ENCODE results near the gene SH3YL1. TPM values are rescaled to one million over a fixed set of nuclear protein-coding genes. Genes with fewer than 3 reads are reported as not detected.

Gene SH3YL1
- total and polyA plus RNA-seq, 4 donors, result 6.4 to 19.2 (median 13.9) TPM

Other genes starting within 250 kb of the SH3YL1 start
- 10 to 100 TPM in 1 of 2 donors, 1 to 10 TPM in 1; 5.0 to 18.2 TPM for gene FAM110C, start 217.5 kb downstream of the SH3YL1 start, total RNA-seq
- gene FAM110C, start 217.5 kb downstream of the SH3YL1 start, polyA plus RNA-seq, result 1 to 10 TPM; 4.8 to 4.9 TPM
- gene ACP1, start 915 bp upstream of the SH3YL1 start, total RNA-seq, result 100 to 1,000 TPM in 1 of 2 donors, 10 to 100 TPM in 1; 59.9 to 115 TPM
- gene ACP1, start 915 bp upstream of the SH3YL1 start, polyA plus RNA-seq, result 10 to 100 TPM; 60.2 to 91.3 TPM
- 1 to 10 TPM in 1 of 2 donors, not detected in 1; 1.6 TPM for gene ALKAL2, start 24.1 kb upstream of the SH3YL1 start, total RNA-seq
- gene ALKAL2, start 24.1 kb upstream of the SH3YL1 start, polyA plus RNA-seq, result 1 to 10 TPM; 1.9 to 3.1 TPM

All from liver (tissue), 4 donors.